ENCODE data around the gene SLC16A10. TPM values are rescaled to one million over a fixed set of nuclear protein-coding genes. Genes with fewer than 3 reads are reported as not detected.

The SLC16A10 gene
- total and polyA plus RNA-seq, 2 of the 13 experiments (the other 11 are each of a cell fraction or from before 2014, with no cell fraction given): 8.2 to 20.1 TPM

DNA sequence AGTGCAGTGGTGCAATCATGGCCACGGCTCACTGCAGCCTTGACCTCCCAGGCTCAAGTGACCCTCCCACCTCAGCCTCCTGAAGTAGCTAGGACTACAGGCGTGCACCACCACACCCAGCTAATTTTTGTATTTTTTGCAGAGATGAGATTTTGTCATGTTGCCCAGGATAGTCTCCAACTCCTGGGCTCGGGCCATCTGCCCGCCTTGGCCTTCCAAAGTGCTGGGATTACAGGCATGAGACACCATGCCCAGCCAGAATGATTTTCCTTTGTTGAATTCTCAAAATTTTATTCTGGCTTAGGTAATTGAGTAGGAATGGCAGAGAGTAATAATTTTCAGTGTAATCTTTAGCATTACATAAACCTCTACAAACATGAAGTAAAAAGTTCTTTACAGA lies 37.1 kb downstream of the SLC16A10 start:
- no peak overlapping the region for H3K4me3 ChIP-seq (replicated peaks in 1 of 3; ENCODE audit: insufficient read depth in 1 of 3, low read depth in 2 of 3, low read length in 3 of 3)
- in situ Hi-C loops (cut with HindIII; ENCODE audit: extremely low pct_ligation_motif_present, low pct_unique_long_range_greater_than_20kb): no loop called here
- DNase-seq (ENCODE audit: low spot score) (no peak), ATAC-seq (no peak), FAIRE-seq (no peak)
- H3K36me3 ChIP-seq (replicated peaks in 1 of 2; ENCODE audit: control insufficient read depth in 1 of 2, insufficient read depth in 2 of 2, low read length in 2 of 2): no peaks in the 10 kb centered on the region
- peaks cover 39% of the 10 kb centered on the region for H3K4me1 ChIP-seq (ENCODE audit: insufficient read depth, low read length)
- no peak overlapping the region for H3K4me2 ChIP-seq (ENCODE audit: low read depth, low read length)
- intact Hi-C loops (cut with micrococcal nuclease; ENCODE audit: unreplicated experiment): no loop called here
- H3K9me3 ChIP-seq (ENCODE audit: low read length): no peaks in the 10 kb centered on the region
- ChIA-PET POLR2A (no interaction called here), CTCF (ENCODE audit: low intra/inter-chr PET ratio, low total read pairs) (no interaction called here)
- no peak for TF ChIP-seq ZSCAN30 (CRISPR knock-in tag; IDR thresholded peaks at IDR 0.05)
- TF ChIP-seq, protein P1, sequence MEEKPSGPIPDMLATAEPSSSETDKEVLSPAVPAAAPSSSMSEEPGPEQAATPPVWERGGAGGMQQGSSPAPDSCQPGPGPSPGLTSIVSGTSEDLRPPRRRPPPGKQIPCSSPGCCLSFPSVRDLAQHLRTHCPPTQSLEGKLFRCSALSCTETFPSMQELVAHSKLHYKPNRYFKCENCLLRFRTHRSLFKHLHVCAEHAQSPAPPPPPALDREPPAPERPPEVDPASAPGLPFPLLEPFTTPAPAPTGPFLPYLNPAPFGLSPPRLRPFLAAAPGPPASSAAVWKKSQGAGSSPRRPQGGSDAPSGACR (CRISPR knock-in tag; IDR thresholded peaks at IDR 0.05): no peak
- TF ChIP-seq KLF6 (CRISPR knock-in tag; IDR thresholded peaks at IDR 0.05): no peak
- TF ChIP-seq, protein P2, sequence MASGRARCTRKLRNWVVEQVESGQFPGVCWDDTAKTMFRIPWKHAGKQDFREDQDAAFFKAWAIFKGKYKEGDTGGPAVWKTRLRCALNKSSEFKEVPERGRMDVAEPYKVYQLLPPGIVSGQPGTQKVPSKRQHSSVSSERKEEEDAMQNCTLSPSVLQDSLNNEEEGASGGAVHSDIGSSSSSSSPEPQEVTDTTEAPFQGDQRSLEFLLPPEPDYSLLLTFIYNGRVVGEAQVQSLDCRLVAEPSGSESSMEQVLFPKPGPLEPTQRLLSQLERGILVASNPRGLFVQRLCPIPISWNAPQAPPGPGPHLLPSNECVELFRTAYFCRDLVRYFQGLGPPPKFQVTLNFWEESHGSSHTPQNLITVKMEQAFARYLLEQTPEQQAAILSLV (CRISPR knock-in tag; IDR thresholded peaks at IDR 0.05; ENCODE audit: borderline replicate concordance): no peak
- TF ChIP-seq, protein P3, sequence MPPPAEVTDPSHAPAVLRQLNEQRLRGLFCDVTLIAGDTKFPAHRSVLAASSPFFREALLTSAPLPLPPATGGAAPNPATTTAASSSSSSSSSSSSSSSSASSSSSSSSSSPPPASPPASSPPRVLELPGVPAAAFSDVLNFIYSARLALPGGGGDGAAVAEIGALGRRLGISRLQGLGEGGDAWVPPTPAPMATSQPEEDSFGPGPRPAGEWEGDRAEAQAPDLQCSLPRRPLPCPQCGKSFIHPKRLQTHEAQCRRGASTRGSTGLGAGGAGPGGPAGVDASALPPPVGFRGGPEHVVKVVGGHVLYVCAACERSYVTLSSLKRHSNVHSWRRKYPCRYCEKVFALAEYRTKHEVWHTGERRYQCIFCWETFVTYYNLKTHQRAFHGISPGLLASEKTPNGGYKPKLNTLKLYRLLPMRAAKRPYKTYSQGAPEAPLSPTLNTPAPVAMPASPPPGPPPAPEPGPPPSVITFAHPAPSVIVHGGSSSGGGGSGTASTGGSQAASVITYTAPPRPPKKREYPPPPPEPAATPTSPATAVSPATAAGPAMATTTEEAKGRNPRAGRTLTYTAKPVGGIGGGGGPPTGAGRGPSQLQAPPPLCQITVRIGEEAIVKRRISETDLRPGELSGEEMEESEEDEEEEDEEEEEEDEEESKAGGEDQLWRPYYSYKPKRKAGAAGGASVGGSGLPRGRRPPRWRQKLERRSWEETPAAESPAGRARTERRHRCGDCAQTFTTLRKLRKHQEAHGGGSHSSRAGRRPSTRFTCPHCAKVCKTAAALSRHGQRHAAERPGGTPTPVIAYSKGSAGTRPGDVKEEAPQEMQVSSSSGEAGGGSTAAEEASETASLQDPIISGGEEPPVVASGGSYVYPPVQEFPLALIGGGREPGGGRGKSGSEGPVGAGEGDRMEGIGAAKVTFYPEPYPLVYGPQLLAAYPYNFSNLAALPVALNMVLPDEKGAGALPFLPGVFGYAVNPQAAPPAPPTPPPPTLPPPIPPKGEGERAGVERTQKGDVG (CRISPR knock-in tag; IDR thresholded peaks at IDR 0.05; ENCODE audit: borderline replicate concordance): no peak
- TF ChIP-seq ZNF460 (CRISPR knock-in tag; IDR thresholded peaks at IDR 0.05; ENCODE audit: borderline replicate concordance): peak; percentile 78
- no peak for TF ChIP-seq MED8 (CRISPR knock-in tag; IDR thresholded peaks at IDR 0.05; ENCODE audit: insufficient replicate concordance)
- TF ChIP-seq, protein P4, sequence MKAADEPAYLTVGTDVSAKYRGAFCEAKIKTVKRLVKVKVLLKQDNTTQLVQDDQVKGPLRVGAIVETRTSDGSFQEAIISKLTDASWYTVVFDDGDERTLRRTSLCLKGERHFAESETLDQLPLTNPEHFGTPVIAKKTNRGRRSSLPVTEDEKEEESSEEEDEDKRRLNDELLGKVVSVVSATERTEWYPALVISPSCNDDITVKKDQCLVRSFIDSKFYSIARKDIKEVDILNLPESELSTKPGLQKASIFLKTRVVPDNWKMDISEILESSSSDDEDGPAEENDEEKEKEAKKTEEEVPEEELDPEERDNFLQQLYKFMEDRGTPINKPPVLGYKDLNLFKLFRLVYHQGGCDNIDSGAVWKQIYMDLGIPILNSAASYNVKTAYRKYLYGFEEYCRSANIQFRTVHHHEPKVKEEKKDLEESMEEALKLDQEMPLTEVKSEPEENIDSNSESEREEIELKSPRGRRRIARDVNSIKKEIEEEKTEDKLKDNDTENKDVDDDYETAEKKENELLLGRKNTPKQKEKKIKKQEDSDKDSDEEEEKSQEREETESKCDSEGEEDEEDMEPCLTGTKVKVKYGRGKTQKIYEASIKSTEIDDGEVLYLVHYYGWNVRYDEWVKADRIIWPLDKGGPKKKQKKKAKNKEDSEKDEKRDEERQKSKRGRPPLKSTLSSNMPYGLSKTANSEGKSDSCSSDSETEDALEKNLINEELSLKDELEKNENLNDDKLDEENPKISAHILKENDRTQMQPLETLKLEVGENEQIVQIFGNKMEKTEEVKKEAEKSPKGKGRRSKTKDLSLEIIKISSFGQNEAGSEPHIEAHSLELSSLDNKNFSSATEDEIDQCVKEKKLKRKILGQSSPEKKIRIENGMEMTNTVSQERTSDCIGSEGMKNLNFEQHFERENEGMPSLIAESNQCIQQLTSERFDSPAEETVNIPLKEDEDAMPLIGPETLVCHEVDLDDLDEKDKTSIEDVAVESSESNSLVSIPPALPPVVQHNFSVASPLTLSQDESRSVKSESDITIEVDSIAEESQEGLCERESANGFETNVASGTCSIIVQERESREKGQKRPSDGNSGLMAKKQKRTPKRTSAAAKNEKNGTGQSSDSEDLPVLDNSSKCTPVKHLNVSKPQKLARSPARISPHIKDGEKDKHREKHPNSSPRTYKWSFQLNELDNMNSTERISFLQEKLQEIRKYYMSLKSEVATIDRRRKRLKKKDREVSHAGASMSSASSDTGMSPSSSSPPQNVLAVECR (CRISPR knock-in tag; IDR thresholded peaks at IDR 0.05; ENCODE audit: borderline replicate concordance): no peak
- no peaks in the 10 kb centered on the region for H3K27me3 ChIP-seq (ENCODE audit: control insufficient read depth in 1 of 2, insufficient read depth in 2 of 2, low read length in 2 of 2)
- no peaks in the 10 kb centered on the region for H3K79me2 ChIP-seq (ENCODE audit: insufficient read depth, low read length)
- no peak overlapping the region for H3K27ac ChIP-seq (ENCODE audit: extremely low read length, insufficient read depth, low read length)
- no peaks in the 10 kb centered on the region for H4K20me1 ChIP-seq (ENCODE audit: insufficient read depth, low read length)
- H3K9ac ChIP-seq (ENCODE audit: insufficient read depth, low read depth, low read length): no peak overlapping the region
- 87% methylated on average over 4 of the region's 4 CpGs for WGBS (ENCODE audit: low lambda C conversion rate)
- H2AFZ ChIP-seq (ENCODE audit: low read length): no peak overlapping the region
- no TSS peak for BruUV-seq (replicated peaks)
